ENCODE data around the gene TPTE2.

DNA sequence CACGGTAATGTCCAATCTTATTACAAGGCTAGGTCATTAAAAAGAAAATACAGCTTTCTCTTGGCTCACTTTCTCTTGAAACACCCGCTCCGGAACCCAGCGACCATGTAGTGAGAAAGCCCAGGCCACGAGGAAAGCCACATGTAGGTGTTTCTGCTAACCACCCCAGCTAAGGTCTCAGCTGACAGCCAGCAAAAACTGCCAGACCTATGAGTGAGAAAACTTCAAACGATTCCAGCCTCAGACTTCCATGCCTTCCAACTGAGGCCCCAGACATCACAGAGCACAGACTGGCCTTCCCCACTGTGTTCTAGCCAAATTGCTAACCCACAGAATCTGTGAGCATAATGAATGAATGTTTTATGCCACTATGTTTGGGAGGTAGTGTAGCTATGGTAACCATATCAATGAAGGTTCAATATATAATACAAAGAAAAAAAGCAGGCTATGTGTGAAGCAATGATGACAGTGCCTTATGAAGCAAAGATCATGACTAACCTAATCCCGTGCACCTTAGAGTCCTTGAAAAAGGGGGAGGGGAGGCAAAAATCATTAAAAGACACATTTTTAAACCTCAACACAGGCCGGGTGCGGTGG lies 11.9 kb upstream of the TPTE2 start:
- TF ChIP-seq EZH2 (IDR thresholded peaks at IDR 0.05; ENCODE audit: borderline replicate concordance, insufficient read depth, low read length, poor library complexity, severe bottlenecking) (no peak), RAD21 (conservative IDR thresholded peaks at IDR 0.05) (no peak), EP300 (conservative IDR thresholded peaks at IDR 0.05; ENCODE audit: poor library complexity, severe bottlenecking) (no peak), POLR2AphosphoS5 (IDR thresholded peaks at IDR 0.05) (no peak), TAF1 (IDR thresholded peaks at IDR 0.05; ENCODE audit: low read depth) (no peak), SMC3 (conservative IDR thresholded peaks at IDR 0.05; ENCODE audit: poor library complexity) (no peak)
- TF ChIP-seq, protein P1, sequence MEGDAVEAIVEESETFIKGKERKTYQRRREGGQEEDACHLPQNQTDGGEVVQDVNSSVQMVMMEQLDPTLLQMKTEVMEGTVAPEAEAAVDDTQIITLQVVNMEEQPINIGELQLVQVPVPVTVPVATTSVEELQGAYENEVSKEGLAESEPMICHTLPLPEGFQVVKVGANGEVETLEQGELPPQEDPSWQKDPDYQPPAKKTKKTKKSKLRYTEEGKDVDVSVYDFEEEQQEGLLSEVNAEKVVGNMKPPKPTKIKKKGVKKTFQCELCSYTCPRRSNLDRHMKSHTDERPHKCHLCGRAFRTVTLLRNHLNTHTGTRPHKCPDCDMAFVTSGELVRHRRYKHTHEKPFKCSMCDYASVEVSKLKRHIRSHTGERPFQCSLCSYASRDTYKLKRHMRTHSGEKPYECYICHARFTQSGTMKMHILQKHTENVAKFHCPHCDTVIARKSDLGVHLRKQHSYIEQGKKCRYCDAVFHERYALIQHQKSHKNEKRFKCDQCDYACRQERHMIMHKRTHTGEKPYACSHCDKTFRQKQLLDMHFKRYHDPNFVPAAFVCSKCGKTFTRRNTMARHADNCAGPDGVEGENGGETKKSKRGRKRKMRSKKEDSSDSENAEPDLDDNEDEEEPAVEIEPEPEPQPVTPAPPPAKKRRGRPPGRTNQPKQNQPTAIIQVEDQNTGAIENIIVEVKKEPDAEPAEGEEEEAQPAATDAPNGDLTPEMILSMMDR (IDR thresholded peaks at IDR 0.05; ENCODE audit: poor library complexity, severe bottlenecking): no peak
- TF ChIP-seq, protein P2, sequence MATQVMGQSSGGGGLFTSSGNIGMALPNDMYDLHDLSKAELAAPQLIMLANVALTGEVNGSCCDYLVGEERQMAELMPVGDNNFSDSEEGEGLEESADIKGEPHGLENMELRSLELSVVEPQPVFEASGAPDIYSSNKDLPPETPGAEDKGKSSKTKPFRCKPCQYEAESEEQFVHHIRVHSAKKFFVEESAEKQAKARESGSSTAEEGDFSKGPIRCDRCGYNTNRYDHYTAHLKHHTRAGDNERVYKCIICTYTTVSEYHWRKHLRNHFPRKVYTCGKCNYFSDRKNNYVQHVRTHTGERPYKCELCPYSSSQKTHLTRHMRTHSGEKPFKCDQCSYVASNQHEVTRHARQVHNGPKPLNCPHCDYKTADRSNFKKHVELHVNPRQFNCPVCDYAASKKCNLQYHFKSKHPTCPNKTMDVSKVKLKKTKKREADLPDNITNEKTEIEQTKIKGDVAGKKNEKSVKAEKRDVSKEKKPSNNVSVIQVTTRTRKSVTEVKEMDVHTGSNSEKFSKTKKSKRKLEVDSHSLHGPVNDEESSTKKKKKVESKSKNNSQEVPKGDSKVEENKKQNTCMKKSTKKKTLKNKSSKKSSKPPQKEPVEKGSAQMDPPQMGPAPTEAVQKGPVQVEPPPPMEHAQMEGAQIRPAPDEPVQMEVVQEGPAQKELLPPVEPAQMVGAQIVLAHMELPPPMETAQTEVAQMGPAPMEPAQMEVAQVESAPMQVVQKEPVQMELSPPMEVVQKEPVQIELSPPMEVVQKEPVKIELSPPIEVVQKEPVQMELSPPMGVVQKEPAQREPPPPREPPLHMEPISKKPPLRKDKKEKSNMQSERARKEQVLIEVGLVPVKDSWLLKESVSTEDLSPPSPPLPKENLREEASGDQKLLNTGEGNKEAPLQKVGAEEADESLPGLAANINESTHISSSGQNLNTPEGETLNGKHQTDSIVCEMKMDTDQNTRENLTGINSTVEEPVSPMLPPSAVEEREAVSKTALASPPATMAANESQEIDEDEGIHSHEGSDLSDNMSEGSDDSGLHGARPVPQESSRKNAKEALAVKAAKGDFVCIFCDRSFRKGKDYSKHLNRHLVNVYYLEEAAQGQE (IDR thresholded peaks at IDR 0.05; ENCODE audit: borderline replicate concordance): no peak
